DMS79 treated with DMSO at 0.1 percent for 48 hours (cell line): ENCODE data around the gene GNG7.
"Not testable (repeated sequence)": the region's sequence is repeated elsewhere in the genome, so short reads cannot be mapped to it uniquely, and the experiment has no call there.

Source experiments
- DNase-seq: peaks from one replicate; lab custom pipeline; 2025; lab: John Stamatoyannopoulos, UW

The GNG7 gene

GRCh38 chr19:2726904-2727639 is 24.6 kb upstream of the GNG7 start:
- DNase-seq = no peak

- DNase-seq = no peak
Observed at GRCh38 chr19:2726160-2726855, 23.8 kb upstream of the GNG7 start.

GRCh38 chr19:2724148-2724557 is 21.7 kb upstream of the GNG7 start:
- DNase-seq = no peak

- no peak for DNase-seq
Observed at GRCh38 chr19:2723747-2724146, 21.3 kb upstream of the GNG7 start.

GRCh38 chr19:2723345-2723715 is 20.8 kb upstream of the GNG7 start:
- DNase-seq = no peak

GRCh38 chr19:2722541-2723344 is 20.2 kb upstream of the GNG7 start:
- DNase-seq = no peak

- DNase-seq = no peak
Observed at GRCh38 chr19:2721570-2722540, 19.4 kb upstream of the GNG7 start.

DNA sequence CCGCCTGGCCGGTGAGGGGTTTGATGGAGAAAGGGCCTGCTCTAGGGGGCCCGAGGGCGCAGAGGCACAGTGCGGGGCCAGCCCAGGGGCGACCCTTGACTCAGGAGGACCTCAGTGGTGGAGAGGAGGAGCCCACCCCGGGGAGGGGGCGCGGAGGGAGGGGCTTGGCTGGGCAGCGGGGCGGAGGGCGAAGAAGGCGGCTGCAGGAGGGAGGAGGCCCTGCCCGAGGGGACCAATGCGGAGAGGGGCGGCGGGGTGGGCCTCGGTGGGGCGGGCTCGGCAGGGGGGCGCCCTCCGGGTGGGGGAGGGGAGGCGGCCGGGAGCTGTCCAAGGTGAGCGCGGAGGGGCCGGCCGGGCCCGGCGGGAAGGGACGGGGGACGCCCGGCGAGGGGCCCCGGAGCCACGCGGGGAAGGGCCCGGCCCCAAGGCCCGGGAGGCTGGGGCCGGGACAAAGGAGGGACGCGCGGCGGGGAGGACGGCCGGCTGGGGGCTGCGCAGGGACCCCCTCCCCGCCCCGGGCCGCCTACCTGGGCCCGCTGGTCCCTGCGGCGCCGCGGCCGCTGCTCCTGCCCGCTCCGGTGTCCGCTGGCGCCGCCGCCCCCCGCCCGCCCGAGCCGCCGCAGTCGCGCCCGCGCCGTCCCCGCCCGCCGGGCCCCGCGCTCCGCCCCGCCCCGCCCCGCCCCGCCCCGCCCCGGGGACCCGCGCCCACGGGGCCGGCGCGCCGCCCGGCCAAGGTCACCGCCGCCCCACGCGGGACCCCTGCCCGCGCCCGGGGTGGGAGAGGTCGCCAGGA is 18.5 kb upstream of the GNG7 start, which contains the start of gene DIRAS1:
Gene DIRAS1 (minus strand): TSS at position 596 of the 793 bp plus-strand sequence. CDS start 3,566 bp downstream, outside the sequence.
- DNase-seq = no peak

GRCh38 chr19:2719920-2720776 is 17.7 kb upstream of the GNG7 start:
- no peak for DNase-seq

- no peak for DNase-seq
Observed at GRCh38 chr19:2719232-2719735, 16.8 kb upstream of the GNG7 start.

- no peak for DNase-seq
Observed at GRCh38 chr19:2717638-2718541, 15.4 kb upstream of the GNG7 start.

GRCh38 chr19:2716722-2717637 is 14.5 kb upstream of the GNG7 start:
- DNase-seq = no peak

DNA sequence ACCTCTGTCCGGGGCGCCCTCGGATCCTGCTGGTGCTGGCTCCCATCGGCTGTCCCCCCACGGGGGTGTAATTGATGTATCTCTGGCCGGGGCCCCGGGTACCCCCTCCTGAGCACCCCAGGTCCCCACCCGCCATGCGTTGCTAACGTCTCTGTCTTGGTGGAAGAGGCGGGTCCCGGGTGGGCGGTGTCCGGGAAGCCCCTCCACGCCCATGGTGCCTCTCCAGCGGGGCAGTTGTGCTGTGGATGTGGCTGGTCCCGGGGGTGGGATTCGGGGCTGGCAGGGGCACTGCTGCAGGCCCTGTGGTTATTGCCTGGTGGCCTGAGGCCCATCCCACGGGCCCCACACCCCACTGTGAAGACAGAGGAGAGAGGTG is 13.8 kb upstream of the GNG7 start:
- DNase-seq = no peak

DNA sequence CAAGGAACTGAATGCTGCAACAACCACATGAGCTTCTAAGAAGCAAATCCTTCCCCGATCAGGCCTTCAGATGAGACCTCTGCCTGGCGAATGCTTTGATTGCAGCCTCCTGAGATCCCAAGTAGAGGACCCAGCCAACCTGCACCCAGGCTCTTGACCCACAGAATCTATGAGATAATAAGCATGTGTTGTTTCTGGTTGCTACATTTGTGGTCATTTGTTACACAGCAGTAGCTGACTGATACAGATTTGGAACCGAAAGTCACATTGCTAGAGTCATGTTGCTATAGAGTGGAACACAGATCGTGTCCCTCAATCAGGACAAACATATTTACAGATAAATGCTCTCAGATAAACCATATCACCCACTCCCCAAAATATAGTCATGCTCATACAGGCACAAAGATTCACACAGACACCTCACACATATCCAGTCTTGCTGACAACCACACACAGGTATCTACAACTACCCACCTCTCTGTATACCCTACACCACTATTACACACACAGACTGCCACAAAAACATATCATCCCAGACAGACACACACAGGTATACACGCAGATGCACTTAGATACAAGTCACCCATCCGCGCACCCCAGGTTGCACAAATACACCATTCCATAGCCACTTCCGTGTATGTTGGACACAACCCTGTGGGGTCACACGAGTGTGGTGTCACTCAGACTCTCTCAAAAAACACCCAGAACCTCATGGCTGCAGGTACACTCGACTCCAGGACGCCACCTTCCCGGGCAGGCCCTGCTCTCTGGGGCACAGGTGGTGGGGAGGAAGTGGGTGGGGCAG is 13.2 kb upstream of the GNG7 start:
- no peak for DNase-seq

DNA sequence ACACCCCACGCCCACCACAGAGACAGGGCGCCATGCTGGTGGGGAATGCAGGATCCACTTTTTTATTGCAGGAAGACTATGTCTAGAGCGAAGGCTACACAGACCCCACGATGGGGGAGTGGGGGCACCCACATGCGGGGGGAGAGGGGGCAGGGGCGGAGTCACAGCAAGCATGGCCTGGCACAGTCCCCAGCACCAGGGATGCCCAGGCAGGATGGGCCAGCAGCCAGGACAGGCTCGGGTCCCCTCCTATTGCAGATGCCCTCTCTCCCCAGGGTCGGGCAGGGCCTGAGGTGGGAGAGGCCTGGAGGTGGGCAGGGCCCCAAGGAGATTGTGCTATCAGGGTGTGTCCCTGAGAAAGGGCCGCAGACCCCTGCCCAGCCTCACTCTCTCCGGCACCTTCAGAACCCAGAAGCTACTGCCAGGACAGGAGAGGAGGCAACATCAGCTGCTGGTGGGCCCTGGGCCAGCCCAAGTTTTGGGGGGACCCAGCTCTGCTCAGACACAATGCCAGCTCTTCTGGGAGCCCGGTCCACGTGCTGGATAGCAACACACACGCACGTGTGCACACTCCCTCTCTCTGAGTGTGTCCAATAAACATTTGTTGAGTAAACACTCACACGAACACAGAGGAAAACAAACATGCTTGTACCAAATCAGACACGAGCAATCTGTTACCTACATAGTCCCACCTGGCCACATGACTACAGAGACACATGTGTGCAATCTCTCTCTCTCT is 12.2 kb upstream of the GNG7 start:
- DNase-seq = no peak

DNA sequence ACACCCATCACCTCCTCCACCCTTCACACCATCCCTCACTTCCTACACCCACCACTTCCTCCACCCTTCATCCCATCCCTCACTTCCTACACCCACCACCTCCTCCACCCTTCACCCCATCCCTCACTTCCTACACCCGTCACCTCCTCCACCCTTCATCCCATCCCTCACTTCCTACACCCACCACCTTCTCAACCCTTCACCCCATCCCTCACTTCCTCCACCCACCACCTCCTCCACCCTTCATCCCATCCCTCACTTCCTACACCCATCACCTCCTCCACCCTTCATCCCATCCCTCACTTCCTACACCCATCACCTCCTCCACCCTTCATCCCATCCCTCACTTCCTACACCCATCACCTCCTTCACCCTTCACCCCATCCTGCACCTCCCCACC is 11.6 kb upstream of the GNG7 start:
- DNase-seq = not testable (repeated sequence)
